ENCODE data around the gene IGSF6. TPM values are rescaled to one million over a fixed set of nuclear protein-coding genes. Genes with fewer than 3 reads are reported as not detected.

Gene IGSF6
- total and polyA plus RNA-seq, 2 of the 13 experiments (the other 11 are each of a cell fraction or from before 2014, with no cell fraction given), result not detected

GRCh38 chr16:21600031-21600773 is 52.2 kb downstream of the IGSF6 start (continued):
- TF ChIP-seq PREB (CRISPR knock-in tag; IDR thresholded peaks at IDR 0.05), result no peak
- TF ChIP-seq HCFC1 (IDR thresholded peaks at IDR 0.05; ENCODE audit: low read depth, low read length), result no peak
- TF ChIP-seq SMARCC2 (IDR thresholded peaks at IDR 0.05), result no peak
- no peak for TF ChIP-seq MTA3 (CRISPR knock-in tag; IDR thresholded peaks at IDR 0.05)
- no peak for TF ChIP-seq ZBTB20 (CRISPR knock-in tag; IDR thresholded peaks at IDR 0.05; ENCODE audit: borderline replicate concordance, low read depth)
- no peak for TF ChIP-seq MXD1 (CRISPR knock-in tag; IDR thresholded peaks at IDR 0.05)
- peak; percentile 28; the same call in 1 of the 2 replicates for TF ChIP-seq ZNF800 (CRISPR knock-in tag; IDR thresholded peaks at IDR 0.05)
- 0 out of 2 replicates have a peak, but pooled peaks have one; percentile 67 for TF ChIP-seq DMTF1 (CRISPR knock-in tag; IDR thresholded peaks at IDR 0.05)
- TF ChIP-seq NKX3-1 (CRISPR knock-in tag; IDR thresholded peaks at IDR 0.05), result no peak
- no peak for TF ChIP-seq KDM5B (CRISPR knock-in tag; IDR thresholded peaks at IDR 0.05; ENCODE audit: borderline replicate concordance)
- peak; percentile 32 for TF ChIP-seq ZBTB7B (CRISPR knock-in tag; IDR thresholded peaks at IDR 0.05)
- no peak; the same call in 1 of the 2 replicates for TF ChIP-seq ZNF816 (CRISPR knock-in tag; IDR thresholded peaks at IDR 0.05; ENCODE audit: borderline replicate concordance)
- TF ChIP-seq MIER2 (CRISPR knock-in tag; IDR thresholded peaks at IDR 0.05), result no peak
- no peak for TF ChIP-seq NBN (conservative IDR thresholded peaks at IDR 0.05)
- no peak for TF ChIP-seq ATF6 (CRISPR knock-in tag; conservative IDR thresholded peaks at IDR 0.05)
- TF ChIP-seq FOSL2 (CRISPR knock-in tag; IDR thresholded peaks at IDR 0.05), result peak; percentile 23; the same call in 1 of the 2 replicates
- TF ChIP-seq NR0B2 (CRISPR knock-in tag; IDR thresholded peaks at IDR 0.05), result 0 out of 2 replicates have a peak, but pooled peaks have one; percentile 35
- no peak; the same call in none of the 2 replicates for TF ChIP-seq CTCF (CRISPR knock-in tag; IDR thresholded peaks at IDR 0.05)
- TF ChIP-seq ETV5 (CRISPR knock-in tag; IDR thresholded peaks at IDR 0.05; ENCODE audit: borderline replicate concordance), result 0 out of 2 replicates have a peak, but pooled peaks have one; percentile 18
